GM19035 (cell line): Measurements from ENCODE around the gene TRPC5OS.

Experiments
- ATAC-seq: cut with Tn5 transposase; IDR thresholded peaks from one replicate; pipeline ENCODE4 v1.9.1; 2021; ENCODE audit not compliant: unreplicated experiment

TRPC5OS gene

DNA sequence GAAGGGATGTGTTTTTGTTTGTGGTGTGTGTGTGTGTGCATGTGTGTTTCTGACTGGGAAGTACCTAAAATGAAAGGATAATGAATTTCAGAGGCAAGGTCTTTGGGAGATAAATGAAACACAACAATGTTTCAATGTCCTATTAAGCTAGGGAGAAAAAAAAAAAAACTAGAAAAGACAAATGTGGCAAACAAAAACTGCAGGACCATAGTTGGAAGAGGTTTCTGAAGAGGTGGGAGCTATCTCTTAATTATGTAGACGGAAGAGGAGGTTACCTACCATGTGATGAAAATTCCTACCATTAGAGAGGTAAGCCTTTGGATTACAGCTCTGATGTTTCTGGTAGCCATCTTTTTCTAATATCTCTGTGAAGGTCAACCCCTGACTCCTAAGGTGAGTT is at the start of gene TRPC5OS:
Gene TRPC5OS (plus strand): TSS at position 301 of the 400 bp plus-strand sequence. CDS start 25,669 bp downstream, outside the sequence.
- ATAC-seq, result no peak

DNA sequence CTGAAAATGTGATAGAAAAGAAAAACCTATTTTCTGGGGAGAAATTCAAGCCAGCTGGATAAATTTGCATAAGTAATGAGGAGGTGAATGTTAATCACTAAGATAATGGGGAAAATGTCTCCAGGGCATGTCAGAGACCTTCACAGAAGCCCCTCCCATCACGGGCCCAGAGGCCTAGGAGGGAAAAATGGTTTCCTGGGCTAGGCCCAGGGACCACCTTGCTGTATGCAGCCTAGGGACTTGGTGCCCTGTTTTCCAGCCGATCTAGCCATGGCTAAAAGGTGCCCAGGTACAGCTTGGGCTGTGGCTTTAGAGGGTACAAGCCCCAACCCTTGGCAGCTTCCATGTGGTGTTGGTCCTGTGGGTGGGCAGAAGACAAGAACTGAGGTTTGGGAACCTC is 46.6 kb upstream of the TRPC5OS start:
- no peak for ATAC-seq

DNA sequence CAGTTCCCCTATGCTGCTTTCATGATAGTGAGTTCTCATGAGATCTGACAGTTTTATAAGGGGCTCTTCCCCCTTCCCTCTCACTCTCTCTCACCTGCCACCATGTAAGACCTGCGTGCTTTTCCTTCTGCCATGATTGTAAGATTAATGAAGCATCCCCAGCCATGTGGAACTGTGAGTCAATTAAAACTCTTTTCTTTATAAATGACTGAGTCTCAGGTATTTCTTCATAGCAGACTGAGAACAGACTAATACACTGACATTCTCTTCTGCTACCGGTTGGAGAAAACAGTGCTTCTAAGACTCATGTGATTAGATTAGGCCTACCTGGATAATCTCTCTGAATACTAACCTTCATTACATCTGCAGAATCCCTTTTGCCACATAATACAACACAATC is 45.4 kb upstream of the TRPC5OS start:
- no peak for ATAC-seq

DNA sequence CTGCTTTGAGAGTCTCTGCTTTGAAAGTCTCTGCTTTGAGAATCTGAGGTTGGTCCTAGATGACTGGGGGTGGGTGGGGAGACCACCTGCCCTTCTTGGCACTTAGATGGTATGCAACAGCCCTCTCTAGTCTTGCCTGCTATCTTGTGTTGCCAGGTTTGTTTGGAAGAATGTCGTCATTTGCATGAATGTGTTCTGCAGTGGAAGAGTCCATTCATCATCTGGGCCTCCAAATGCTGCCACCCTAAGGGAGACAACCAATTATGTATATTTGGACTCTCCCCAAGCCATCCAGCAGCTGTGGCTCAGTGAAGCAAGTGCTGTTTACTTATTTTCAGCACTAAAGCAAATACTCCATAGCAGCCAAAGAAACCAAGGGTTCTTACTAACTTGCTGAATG is 44.6 kb upstream of the TRPC5OS start:
- ATAC-seq, result no peak

DNA sequence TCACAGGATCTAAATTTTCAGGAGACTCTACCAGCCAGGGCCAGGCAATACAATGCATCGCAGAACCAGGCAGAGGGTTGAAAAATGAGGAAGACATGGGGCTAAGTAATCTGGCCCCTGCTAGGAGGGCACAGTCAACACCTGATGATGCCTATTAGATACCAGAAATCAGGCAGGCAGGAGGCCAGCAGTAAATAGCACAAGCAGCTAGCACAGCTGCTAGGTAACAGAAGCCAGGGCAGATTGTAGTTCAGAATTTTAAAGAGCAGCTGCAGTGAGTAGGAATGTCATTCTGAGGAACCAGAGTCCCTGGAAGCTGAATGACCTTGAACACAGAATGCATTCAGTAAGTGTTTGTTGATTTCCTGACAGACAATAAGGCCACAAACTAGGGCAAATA is 38.8 kb upstream of the TRPC5OS start:
- ATAC-seq, result no peak

DNA sequence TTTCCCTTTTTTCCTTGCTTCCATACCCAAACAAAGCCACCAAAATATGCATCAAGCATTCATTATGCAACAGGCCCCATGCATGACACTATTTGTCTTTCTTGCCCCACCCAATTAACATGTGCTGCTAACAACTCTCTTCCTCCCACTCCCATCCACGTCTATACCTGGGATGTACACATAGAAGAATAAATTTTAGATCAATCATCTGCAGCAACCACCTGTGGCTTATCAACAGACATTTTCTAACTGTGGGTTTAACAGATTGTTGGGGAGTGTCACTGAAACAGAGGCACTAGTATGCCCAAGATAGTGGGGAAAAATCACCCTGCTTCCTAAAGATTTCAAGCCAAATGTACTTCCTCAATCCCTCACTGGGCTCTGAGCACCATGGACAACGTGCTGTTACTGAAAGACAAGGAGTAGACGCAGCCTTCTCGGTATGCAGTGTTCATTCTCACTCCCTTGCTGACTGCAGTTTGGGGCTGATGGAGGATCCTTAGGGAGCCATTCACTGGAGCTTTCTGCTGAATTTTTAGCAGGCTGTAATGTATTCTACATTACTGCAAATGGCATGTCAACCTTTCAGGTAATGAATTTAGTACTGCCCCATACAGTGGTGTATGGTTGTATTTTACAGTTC is 28.4 kb upstream of the TRPC5OS start:
- ATAC-seq, result no peak

DNA sequence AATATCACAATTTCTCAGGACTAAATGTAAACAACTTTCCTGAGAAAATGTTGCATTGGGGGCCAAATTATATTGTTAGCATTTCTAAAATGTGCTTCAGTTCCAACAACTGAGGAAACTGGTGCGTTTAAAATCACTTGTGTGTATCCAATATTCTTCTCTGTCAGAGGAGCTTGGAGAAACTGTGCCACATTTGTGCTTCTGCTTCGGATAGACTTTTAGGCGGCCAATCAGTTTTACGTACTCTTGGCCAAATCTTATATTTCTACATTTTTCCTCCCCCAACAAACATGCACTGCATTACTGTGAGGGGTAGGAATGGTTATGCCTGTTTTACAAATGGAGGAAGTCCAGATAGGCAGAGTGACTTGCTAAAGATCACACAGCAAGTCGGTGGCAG is 27.4 kb upstream of the TRPC5OS start:
- ATAC-seq, result no peak

DNA sequence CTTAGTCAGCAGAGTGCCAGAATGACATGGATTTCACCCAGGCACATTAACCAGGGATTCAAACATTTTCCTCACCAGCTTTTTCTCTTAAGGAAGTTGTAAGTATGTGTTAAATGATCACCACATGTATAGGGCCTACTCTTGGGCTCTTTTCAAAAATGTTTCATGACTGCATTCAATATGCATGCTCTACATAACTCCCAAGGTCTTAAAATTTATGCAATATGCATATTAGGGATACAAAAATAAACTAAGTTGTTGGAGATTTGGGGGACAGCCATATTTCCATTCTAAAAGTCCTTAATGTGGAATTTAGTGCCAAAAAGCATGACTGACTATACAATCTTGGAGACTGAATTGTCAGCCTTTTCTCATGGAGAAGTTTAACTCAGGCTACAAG is 25.0 kb upstream of the TRPC5OS start:
- no peak for ATAC-seq

DNA sequence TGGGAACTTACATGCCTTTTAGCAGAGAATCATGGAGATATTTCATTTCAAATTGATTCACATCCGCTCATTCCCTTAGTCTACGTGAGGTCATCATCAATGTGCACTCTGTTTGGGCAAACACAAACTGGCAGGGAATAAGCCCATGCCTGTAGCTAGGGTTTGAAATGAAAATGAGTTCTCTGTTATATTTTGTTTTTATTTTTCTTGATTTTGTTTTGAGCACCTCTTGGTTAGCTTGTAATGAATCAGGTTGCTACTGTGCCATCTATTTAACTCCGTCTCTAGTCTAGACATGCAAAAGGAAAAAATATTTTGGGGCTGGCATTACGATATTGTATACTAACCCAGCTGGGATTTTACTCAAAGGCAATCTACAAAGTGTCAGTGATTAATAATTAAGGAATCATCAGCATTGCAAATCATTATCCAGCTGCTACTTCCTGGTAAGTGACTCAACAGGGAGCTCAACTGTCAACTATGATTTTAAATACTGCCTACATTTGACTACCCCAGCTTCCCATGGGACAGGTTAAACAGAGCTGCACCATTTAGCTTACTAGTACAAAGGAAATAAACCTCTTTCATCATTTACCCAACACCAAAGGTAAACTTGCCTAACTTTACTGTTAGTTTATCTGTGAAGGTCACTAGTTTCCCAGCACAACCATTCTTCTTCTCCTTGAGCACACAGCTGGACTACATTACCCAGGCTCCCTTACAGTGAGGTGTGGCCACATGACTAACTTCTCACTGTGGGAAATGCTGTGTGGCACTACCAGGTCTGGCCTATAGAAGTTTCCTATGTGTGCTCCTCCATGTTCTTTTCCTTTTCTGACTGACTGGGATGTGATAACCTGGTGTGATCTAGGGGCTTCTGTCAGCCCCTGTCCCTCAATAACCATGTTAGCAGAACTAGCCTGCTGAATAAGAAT is 21.2 kb upstream of the TRPC5OS start:
- no peak for ATAC-seq

DNA sequence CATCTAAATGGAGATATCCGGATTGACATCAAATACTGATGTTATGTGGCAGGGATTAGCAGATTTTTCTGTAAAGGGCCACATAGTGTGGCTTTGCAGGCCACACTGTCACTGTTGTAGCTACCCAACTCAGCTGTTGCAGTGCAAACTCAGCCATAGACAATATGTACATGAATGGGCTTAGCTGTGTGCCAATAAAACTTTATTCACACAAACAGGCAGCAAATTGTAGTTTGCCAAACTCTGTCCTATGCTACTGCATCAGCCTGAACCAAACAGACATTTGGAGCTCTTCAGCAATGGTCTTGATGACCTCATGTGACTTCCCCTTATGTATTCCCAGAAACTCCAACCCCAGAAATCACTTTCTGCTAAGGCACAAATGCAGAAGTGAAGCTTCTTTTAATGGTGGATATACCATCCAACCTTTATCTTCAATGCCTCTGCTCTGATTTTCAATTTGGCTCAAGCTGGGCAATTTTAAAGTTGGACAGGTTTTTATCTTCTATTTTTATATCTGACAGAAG is 18.4 kb upstream of the TRPC5OS start:
- no peak for ATAC-seq

DNA sequence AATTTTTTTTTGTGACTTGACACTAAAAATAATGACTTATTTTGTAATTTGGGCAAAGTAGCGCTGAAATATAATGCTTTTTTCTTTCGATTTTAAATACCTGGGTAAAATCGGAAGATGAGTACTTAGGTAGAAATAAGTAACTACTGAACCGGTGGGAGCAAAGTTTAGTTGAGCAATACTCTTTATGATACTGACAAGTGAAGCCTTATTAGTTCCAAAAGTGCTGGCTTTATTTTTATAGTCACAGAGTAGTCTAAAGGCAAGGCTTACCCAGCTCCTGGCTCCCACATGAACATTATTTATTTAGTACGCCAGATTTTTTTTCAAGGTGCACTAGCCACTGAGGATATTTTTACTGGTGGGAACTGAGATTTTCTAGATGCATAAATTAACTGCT is 14.4 kb upstream of the TRPC5OS start:
- no peak for ATAC-seq

DNA sequence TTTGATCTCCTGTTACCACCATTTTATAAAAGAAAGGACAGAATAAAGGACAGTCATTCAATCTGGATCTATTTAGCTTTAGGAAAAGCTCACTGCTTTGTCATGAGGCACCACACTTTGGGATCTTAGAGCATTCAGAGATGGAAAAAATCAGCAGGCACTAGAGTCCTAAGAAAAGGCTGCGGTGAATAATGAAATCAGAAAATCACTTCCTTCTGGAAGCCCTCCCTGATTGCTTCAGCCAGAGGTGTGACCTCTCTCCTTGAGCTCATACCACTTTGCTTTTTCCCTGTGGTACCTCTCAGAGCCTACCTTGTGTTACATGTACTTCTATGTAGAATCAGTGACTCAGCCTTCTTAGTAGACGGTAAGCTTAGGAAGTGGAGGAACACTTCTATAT is 8.7 kb upstream of the TRPC5OS start:
- ATAC-seq, result no peak

DNA sequence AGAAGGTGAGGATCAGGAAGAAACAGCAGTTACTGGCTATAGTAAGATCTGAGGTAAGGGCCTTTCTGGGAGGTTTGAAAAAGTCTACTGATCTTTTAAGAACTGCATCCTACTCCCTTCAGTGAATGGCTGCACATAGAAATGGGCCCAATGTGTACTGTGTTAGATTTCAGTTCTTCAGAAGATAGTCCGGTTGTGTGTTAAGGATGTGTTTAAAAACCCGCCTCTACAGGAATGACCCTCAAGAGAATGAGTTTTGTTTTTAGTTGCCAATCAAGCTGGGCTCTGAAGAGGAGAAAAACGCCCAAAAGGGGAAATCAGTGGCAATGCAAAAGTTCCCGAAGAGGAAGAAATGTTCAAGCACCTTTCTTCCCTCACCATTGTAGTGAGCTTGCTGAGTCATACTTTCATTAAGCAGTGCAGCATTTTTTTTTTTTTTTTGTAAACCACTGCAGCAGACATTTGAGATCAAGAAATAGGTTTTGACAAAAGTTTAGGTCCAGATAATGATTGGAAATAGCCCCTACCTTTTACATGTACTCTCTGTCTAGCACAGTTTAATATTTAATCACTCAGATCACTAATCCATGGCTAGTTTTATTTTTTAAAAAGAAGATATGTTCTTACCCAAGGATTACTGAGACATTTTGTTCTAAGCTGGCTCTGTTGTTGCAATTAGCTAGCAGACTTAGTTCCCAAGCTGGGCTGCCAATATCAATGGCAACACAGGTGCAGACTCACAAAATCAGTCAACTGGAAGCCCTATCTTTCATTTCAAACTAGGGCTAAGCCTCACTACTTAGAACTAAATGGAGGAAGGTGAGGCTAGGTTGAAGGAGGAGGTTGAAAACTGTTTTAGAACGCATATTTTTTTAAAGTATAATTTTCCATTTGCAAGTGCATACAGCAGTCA is 7.0 kb upstream of the TRPC5OS start:
- ATAC-seq, result peak; percentile 53

DNA sequence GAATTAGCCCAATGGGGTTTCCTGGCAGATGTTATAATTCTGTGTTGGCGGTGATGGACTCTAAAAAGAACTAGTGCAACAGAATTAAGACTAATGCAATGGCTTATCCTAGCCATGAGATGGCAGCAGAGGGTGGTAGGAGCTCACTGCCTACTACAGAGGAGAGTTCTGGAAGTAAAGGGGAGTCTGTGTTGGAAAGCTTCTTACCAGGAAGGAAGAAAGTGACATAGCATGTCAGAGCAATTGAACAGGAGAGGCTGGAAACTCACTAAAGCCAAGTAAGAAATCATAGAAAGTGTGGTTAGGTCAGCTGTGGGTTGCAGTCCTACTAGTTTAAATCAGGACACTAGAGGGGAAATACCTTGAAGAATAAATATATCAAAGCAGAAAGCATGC is 6.3 kb upstream of the TRPC5OS start:
- peak; percentile 85 for ATAC-seq

DNA sequence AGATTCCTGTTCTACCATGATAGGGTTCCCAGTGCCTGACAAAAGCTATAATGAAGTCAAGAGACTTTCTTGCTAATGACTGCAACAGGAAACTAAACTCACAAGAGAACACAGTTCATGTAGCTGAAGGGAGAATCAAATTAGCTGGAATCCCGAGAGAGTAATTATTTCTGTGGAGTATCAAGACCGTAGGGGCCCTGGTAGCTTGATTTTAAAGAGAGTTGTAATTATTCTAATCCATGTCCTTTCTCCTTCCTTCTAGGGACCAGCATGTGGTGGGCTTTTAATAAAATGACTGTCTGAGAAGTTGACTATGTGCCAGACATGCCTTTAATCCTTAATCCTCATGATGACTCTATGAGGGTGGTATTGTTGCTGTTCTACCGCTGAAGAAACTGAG is 1.7 kb upstream of the TRPC5OS start:
- no peak for ATAC-seq

DNA sequence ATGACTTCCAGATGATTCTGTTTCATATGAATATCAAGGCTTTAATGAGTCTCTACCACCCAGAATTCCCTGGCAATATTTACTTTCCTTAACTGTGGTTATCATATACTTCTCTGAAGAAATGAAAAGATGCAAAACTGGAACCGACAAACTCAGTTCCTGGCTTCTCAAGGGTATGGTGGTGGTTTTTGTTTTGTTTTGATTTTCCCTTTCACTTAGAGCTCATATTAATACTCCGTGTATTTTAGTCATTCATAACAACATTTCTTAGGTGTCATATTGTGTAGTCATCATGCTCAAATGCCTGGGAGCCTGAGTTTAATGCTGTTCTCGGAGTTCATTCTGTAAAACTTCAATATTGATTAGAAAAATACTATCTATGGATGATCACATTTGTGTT is 665 bp downstream of the TRPC5OS start:
- no peak for ATAC-seq

DNA sequence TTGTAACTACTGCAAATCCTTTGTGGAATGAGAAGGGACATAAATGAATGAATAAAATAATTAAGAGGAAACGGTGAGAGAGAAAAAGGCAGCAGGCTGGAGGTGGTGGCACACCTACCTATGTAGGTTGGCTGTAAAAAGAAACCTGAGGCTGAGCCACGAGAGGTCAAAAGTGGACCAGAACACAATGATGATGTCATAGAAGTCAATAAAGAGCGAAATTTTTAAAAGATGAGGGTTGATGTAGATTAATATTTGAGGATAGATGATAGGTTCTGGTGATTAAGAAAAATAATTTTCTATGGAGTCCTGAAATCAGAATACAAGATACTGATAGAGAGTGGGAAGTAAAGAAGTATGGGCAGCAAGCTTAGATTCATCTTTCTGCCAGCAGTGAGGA is 1.7 kb downstream of the TRPC5OS start:
- ATAC-seq, result no peak

DNA sequence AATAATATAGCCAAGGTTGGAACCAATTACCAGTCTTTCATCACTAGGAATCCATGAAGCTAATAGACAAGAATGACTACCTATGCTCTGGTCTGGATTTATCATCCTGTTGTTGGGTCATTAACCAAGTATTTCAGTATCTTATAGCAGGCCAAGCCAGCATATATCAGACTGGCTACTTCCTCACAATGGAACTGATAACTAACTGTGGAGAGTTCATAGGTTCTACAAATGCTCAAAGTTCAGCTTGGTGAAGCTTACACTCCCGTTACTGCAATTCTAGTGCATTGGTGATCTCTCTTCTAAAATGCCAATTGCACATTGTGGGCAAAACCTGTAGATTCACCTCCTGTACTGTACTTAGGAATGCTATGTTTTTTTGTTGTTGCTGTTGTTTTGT is 4.8 kb downstream of the TRPC5OS start:
- no peak for ATAC-seq

DNA sequence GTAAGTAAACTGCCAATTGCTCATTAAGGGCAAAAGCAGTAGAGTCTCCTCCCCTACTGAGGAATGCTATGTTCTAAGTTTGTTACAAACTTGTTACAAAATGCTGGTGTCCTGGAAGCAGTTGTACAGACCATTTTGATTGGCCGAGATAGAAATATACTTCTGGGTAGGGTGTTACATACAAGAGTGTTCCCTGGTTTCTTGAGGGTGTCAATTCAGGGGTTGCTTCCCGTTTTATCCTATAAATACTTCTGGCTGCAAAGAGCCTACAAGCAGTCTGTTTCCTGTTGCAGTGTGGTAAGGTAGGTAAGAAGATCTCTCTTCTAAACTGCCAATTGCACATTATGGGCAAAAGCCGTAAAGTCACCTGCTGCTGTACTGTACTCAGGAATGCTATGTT is 5.7 kb downstream of the TRPC5OS start:
- ATAC-seq, result no peak

DNA sequence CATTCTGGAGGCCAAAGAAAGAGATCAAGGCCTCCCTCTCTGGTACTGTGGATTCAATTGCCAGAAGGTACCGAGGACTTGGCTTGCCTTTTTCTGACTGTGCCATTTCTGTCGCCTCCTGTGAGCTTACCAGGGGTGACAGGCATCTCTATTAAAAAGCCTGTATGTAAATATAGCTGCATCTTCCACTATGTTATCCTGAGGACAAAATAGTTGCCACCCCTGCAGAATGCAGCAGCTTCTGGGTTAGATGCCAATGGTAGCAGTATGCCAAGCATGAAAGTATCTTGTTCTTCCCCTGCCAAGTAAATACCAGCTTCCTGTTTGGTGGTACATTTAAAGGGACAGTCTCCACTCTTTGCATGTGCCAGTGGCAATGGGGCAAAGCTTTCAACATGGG is 10.7 kb downstream of the TRPC5OS start:
- ATAC-seq, result no peak

DNA sequence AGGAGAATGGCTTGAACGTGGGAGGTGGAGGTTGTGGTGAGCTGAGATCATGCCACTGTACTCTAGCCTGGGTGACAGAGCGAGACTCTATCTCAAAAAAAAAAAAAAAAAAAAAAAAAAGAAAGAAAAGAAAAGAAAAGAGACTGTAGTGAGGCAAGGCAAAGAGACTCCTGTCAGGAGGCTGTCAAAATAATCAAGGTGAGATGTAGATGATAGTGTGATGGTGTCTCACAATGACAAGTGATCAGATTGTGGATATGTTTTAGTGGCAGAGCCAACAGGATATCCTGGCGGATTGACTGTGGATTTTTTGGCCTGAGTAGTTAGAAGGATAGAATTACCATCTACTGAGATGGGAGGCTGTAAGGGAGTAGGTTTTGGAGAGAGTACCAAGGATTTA is 12.6 kb downstream of the TRPC5OS start:
- ATAC-seq, result no peak
